Activated T-cell treated with anti-CD3 and anti-CD28 coated beads for 24 hours (primary cell): ENCODE data around the gene CKAP2L.

Source experiments
- DNase-seq: peaks from one replicate; pipeline ENCODE4 v3.0.0-alpha.2; 2020; ENCODE audit warnings: low read depth

Gene CKAP2L

GRCh38 chr2:112760149-112760548 lies 4.3 kb downstream of the CKAP2L start:
- DNase-seq: no peak

DNA sequence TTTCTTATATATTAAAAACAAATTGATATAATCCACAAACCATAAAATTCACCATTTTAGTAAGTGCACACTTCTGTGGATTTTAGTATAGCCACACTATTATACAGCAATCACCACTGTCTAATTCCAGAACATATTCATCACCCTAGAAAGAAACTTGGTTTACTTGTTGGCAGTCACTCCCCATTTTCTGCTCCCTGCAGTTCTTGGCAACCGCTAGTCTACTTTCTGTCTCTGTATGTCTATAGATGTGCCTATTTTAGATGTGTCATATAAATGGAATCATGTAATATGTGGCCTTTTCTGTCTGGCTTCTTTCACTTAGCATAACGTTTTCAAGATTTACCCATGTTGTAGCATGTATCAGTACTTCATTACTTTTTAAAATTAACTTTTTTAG lies 5.7 kb downstream of the CKAP2L start:
- no peak for DNase-seq

DNA sequence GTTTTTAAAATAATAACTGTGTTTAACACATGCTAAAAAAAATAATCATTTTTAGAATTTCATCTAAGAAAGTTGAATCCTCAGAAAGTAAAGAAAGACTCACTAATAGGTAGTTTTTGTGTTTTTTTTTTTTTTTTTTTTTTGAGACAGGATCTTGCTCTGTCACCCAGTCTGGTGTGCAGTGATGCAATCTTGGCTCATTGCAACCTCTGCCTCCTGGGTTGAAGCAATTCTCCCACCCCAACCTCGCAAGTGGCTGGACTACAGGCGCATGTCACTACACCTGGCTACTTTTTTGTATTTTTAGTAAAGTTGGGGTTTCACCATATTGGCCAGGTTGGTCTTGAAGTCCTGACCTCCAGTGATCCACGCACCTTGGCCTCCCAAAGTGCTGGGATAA lies 7.1 kb downstream of the CKAP2L start:
- no peak for DNase-seq

DNA sequence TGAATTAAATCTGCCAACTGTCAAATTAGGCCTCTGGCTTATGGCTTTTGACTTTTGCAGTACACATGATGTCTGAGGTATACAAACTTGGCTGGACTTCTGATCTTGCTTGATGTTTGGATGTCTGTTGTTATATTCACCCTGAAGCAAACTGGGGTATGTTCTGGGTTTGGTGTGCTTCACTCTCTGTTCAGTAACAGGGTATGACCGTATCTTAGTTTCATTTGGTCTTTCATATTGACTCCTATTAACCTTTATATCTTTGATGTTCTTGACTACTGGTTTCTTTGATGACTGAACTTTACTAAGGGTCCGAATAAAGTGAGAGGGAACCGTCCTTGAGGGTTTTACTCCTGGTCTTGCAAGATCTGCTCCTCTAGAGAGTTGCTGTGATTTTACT lies 8.2 kb downstream of the CKAP2L start:
- DNase-seq: no peak

DNA sequence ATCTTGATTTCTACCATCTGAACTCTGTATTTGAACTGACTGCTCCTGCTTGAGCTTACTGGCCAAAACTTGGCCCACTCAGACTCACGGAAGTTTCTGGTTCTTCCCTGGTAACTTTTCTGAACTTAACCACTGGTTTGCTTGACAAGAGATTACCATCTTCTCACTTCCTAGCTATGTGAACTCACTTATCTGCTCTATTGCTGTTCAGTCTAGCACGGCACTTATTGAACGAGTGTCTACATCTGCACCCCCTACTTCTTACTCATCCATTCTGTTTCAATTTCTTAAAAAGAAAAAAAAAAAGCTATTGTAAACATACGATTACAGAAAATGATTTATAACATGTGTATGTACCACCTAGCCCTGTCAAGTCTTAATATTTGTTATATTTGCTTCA lies 9.0 kb downstream of the CKAP2L start:
- no peak for DNase-seq

DNA sequence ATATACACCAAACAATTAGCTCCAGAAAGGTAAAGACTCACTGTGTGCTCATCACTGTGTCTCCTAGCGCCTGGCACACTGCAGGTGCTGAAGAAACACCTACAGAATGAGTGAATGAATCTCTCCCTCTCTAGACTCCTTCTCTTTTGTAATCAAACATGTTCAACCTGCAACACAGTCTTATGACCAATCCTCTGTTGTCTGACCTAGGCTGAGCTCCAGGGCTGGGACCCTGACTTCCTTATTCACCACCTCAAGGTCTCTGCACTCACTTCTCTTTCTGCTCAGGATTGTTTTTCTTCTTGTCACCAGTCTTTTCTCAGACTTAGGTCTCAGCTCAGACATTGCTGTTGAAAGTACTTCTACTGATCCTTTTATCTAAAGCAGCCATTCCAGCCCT lies 9.8 kb downstream of the CKAP2L start:
- no peak for DNase-seq

DNA sequence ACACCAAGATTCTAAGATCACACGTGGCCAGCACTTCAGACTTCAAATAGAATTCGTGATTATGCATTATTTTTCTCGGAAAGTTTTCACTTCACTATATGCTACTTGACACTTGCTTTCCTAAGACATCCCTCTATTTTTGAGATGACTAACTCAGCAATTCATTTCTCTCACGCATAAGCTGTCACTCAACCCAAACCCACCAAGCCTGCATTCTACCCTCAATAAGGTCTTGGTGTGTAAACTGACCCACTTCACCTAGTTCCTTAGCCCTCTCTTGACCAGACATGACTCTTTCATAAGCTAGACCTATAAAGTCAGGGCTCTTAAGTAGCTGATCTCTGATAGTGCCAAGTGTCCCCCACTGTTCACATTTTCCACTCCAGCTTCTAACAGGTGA lies 11.7 kb downstream of the CKAP2L start:
- DNase-seq: no peak

DNA sequence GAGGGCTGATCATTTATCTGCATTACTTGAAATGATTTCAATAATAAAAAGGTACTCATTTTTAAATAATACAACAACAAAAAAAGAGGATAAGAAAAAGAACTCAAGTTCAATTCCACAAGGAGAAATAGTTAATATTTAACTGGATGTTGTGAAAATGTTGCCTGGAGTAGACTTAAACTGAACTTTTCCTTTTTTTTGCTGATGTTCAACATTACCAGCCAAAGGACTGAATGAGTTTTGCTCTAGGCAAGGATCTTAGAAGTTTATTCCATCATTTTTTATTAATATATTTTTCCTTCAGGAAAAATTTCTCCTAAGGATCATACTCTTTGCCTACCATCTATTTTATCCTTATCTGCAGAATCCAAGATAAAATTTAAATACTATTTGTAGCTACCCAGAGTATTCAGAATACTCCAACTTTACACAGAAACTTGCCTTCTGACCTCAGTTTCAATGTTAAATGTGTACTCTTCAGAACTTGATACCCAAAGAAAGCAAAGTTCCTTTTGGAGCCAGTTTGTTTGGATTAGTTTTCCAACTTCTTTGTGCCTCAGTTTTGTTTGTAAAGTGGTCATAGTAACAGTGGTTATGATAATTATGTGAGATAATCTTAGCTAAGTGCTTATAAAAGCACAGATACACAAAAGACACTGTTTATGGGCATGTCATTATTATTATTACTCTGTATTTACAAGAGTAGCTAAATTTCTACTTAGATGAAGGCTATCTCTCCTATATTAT lies 12.8 kb downstream of the CKAP2L start:
- DNase-seq: no peak

- DNase-seq: no peak
Observed at GRCh38 chr2:112750560-112750843, 13.9 kb downstream of the CKAP2L start.

GRCh38 chr2:112749755-112750559 lies 14.5 kb downstream of the CKAP2L start:
- peak; percentile 75 for DNase-seq

DNA sequence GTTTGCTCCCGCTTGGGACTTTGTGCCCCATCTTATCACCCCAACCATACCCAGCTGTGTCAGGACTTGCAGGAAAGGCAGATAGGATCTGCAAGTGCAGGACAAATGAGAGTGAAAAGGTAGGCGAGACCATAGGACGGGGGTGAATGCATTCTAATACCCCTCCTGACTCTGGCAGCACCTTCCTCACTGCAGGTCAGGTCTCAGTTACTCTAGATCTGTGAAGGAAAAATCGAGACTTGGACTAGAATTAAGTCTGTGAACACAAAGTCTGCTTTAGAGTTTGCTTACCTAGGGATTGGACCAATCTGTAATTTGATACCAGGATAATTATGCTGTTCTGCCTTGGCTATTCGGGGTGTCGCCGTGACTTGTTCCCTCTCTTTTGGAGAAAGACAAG lies 23.9 kb downstream of the CKAP2L start:
- no peak for DNase-seq

DNA sequence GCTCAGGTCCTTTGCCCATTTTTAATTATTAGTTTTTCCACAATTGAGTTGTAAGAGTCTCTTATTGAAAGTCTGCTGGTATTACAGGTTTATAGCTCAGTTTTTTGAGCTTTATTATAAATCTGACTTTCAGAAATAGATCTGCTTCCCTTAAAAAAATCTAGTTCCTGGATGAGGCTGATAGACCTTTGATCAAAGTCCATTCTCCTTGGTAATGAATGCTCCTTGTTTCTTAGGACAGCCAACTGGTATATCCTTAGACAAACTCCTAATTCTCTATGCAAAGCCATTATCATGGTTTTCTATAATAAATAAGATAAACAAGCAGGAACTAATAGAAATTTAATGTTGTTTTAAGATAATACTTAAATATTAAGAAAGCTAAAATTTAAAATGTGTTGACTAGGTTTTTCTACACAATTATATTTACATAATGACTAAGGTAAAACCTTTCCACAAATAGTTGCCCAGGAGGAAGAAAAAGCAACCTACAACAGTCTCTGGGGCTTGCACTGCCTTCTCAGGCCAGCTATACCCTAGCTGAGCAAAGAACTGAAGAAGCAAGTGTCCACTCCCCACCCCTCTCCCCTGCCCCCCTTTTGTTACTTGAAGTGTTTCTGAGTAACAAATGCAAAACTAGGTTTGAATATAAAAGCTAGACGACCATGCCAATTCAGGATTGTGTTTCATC lies 26.7 kb downstream of the CKAP2L start:
- DNase-seq: no peak

GRCh38 chr2:112733871-112734270 lies 30.5 kb downstream of the CKAP2L start:
- DNase-seq: no peak

- no peak for DNase-seq
Observed at GRCh38 chr2:112733456-112733855, 31.0 kb downstream of the CKAP2L start.

GRCh38 chr2:112731479-112731878 lies 32.9 kb downstream of the CKAP2L start:
- no peak for DNase-seq

GRCh38 chr2:112730791-112731190 lies 33.6 kb downstream of the CKAP2L start:
- DNase-seq: no peak

DNA sequence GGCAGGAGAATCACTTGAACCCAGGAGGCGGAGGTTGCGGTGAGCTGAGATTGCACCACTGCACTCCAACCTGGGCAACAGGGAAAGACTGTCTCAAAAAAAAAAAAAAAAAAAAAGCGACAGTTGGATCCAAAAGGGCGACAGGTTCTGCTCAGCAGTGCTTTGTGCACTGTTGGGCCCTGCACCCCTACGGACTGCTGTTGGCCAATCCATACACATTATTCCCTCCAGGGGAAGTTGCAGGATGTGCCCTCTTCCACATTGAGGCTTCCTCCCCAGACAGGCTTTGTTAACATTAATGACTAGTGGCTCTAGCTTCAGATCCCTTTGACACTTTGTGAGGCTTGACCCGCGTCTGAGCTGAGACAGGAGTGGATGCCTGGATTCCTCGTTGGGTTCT lies 34.2 kb downstream of the CKAP2L start:
- DNase-seq: no peak

DNA sequence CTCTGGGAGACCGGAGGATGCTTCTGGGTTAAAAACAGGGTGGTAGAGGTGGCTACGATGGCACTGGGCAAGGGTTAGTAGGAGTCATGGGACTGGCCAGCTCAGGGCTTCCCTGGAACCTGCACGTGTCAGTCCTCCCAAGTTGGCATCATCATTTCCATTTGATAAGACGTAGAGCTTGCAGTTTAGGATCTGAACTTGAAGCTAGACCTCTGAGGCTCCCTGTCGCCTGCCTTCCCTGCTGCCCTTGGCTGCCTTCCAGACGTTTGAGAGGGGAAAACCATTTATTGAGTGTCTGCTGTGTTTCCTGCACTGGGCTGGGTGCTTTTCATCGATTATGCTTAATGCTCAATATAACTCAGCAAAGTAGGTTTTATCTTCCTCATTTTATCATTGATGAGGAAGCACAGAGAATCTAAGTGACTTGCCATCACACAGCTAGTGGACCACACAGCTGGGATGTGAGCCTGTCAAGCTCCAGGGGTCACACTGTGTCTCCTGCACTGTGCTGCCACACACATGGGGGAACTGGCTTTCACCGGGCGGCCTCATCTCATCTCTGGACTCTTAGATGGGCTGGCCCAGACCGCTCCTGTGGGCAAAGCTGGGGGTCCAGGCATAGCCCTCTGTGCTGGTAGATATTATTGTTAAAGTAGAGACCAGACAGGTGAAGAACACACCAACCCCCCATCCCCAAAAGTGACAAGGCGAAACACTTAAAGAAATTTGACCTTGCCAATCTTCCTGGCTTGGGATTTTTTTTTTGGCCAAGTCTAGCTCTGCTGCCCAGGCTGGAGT lies 35.8 kb downstream of the CKAP2L start:
- no peak for DNase-seq

DNA sequence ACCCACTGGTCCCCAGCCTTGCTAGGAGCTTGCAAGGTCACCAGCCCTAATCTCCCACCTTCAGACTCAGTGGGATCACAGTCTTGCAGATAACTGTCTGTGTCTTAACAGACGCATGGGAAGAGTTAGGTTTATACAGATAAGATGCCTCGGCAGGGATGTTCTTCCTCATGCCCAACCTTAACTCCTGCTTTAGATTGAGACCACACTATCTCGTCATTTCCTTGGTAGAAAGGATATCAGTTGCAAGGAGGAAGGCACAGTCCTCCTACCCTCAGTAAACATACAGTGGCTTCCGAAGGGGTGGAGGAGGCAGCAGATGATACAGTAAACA lies 36.4 kb downstream of the CKAP2L start:
- no peak for DNase-seq

- DNase-seq: no peak
Observed at GRCh38 chr2:112727276-112728028, 37.0 kb downstream of the CKAP2L start.

DNA sequence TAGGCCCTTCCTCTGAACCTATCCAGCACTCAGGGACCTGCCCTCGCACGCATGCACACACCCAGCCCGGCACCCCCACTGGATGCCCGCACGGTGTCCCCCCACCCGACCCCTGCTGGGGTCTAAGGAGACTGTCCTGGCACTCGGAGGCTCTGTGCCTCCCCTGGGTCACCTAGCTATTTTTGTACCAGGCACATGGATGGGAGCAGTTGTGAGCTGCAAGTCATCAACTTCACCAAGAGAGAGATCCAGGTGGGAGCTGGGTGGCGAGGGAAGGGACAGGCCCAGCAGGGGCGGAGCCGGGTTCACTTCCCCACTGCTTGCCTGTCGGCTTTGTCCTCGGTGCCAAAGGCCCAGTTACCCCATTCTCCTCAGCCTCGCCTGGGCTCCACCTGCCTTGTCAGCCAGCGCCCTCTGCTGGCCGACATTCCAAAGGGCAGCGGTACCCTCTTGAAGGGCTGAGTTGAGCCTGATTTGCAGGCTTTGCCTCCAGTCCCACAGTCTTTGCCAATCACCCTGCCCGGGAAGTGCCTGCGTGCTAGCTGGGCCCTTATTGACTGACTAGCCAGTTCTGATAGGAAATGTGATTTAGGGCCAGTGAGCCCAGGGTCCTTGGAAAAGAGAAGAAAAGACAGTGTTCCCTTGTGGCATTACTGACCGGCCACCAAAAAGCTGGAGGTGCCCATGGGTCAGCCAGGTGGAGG lies 37.8 kb downstream of the CKAP2L start:
- peak; percentile 85 for DNase-seq
